Kidney tubule cell (primary cell): ENCODE measurements around the gene EEF2.
"Not testable (repeated sequence)": the region's sequence is repeated elsewhere in the genome, so short reads cannot be mapped to it uniquely, and the experiment has no call there.

Source experiments
- DNase-seq: peaks from one replicate; pipeline ENCODE4 v3.0.0-alpha.2; 2018; ENCODE audit warnings: low spot score

EEF2 gene

DNA sequence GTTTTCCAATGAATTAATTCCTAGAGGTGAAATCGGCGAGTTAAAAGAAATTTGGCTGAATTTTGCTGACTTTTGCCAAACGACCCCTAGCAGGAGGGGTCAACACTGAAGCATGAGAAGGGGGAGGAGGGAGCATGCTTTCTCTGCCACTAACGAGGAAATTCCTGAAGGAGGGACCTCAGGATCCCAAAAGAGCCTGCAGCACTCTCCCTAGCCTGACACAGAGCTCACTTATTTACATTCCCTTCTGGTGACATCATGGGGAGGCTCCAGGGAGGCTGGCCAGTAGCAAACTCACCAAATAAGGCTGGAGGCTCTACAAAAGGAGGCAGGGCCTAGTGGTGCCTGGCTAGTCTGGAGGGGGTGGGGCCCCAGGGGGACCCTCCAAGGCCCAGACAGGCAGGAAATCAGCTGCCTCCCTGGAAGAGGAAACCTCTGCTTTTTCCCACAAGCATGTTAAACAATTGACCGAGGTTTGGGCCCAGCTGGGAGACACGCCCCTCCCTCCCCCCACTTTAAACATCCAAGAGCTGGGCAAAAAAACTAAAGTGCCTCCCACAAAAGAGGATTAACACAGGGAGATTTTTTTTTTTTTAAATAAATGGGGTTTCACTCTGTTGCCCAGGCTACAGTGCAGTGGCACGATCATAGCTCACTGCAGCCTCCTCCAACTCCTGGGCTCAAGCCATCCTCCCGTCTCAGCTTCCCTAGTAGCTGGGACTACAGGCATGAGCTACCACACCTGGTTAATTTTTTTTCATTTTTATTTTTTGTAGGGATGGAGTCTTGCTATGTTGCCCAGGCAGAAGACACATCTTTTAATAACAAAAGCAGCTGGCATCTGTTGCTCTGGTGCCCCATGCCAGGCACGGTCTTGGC is 16.5 kb downstream of the EEF2 start:
- DNase-seq: peak; percentile 100

DNA sequence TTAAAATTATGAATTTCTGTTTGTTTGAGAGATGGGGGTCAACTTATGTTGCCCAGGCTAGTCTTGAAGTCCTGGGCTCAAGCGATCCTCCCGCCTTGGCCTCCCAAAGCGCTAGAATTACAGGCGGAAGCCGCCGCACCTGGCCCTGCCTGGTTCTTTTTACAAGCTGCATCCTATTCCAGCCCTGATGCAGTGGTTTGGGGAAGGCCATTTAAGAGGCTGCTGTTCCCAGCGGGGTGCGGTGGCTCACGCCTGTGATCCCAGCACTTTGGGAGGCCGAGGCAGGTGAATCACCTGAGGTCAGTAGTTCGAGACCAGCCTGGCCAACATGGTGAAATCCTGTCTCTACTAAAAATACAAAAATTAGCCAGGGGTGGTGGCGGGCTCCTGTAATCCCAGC is 17.3 kb downstream of the EEF2 start:
- not testable (repeated sequence) for DNase-seq

- DNase-seq: no peak
Observed at GRCh38 chr19:3966051-3967017, 18.9 kb downstream of the EEF2 start.

DNA sequence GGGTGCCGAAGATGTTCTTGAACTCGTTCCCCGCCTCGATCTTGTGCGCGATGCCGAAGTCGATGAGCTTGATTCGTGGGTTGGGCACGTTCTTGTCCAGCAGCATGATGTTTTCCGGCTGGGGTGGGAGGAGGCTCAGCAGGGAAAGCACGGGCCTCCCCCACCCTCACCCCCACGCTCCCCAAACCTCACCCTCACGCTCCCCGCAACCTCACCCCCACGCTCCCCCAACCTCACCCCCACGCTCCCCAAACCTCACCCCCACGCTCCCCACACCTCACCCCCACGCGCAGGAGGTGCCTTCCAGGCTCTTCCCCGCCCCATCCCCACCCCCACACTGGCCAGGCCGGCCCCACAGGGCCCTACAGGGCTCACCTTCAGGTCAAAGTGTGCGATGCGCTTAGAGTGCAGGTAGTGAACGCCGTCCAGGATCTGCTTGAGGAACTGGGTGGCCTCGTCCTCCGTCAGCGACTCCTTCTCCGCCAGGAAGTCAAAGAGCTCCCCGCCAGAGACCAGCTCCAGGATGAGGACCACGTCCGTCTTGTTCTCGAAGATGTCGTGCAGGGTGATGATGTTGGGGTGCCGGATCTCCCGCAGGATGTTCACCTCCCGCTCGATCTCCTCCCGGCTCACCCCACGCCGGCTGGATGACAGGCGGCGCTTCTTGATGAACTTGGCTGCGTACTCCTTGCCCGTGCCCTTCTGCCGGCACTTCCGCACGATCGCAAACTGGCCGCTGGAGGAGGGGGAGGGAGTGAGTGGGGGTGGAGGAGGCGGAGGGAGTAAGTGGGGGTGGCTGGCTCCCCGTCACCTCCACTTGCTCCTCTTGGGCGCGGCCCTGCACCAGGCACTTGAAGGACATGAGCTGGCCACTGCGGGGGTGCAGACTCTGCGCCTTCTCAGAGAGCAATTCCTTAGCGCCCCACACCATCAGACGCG is 20.7 kb downstream of the EEF2 start:
- no peak for DNase-seq

DNA sequence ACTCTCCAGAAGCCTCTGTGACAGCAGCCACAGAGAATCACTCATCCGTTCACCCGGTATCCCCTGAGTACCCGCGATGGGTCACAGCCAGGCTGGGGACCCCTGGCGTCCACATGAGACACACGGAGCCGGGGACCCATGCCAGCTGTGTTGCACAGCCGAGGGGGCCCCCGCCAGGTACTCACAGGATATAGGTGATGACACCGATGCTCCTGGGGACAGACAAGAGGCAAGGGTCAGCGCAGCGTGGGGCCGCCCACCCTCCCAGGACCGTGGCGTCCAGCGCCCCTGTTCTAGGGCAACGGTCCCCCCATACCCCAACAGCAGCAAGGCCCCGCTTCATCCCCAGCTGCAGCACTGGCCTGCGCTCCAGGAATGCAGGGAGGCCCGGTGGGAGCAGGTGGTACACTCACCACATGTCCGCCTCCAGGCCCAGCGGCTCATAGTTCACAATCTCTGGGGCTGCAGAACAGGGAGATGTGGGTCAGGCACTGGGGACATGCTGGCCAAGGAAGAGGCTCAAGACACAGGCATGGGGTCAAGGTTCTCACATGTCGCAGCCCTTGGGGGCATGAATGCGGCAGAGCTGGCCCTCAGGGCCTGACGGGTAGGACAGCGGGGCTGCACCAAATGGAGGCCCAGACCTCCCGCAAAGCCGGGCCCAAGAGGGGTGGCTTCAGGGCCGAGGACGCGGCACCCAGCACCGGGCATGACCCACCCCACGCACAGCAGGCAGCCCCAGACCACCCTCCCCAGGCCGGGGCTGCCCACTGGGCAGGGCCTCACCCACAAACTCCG is 21.6 kb downstream of the EEF2 start:
- DNase-seq: no peak

DNA sequence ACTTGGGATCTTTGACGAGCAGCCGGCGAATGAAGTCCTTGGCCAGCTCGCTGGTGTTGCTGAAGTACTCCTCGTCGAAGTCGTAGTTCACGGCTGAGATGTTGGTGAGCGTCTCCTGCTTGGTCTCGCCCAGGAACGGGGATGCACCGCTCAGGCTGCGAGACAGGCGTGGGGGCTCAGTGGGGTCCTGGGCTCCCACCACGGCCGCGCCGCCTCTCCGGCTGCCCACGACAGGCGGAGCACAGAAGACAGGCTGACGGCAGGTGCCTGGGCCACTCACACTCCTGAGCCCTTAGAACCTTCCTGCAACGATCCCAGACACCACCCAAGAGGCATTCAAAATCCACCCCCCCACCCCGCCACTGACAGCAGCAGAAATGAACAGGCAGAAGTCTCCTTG is 24.3 kb downstream of the EEF2 start:
- no peak for DNase-seq

DNA sequence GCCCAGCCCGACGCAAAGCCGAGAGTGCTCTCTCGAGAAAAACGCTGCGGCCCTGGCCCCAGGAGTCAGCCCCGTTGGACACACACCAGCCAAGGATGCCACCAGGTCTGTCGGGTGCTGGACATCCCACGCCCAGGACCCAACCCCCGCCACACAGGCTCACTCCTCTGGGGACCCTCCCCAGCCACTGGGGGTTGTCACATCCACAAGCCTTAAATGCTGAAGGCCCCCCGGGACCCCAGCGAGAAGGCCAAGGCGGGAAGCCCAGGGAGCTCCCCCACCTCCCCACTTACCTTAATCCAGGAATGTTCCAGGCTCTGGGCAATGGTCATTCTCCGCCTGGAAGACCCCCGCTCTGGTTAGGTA is 25.5 kb downstream of the EEF2 start:
- no peak for DNase-seq

DNA sequence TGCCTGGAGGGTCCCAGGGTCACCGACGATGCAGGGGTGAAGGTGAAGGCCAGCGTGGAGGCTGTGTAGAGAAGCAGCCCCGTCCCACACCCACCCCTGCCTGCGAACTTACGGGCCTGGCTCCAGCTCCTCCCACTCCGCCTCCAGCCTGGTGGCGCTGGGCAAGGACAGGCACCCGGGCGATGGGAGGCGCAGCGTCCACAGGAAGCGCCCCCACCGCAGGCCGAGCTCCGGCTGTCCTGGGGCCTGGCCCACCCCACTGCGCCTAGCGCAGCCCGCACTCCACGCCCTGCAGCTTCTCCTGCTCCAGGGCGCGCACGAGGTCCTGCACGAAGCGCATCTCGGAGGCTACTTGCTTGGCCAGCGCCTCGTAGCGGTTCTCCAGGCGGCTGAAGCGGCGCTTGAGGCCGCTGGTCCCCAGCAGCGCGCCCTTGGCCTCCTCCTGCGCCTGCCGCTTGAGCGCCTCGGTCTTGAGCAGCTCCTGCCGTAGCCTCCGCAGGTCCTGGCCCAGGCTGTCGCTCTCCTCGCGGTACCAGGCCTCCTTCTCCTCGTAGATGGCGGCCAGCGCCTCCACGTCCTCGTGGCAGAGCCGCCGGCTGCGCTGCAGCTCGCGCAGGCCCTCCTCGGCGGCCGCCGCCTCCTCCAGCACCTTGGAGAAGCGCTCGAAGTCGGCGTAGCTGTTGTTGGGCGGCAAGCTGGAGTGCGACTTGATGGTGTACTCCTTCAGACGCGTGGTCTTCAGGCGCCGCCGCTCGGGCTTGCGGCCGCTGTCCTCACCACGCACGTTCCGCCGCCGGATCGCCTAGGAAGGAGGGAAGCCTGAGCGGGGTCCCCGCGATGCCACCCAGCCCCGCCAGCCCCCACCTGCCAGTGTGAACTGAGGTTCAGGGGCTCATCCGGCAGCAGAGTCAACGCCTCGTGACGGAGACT is 26.2 kb downstream of the EEF2 start:
- DNase-seq: no peak

DNA sequence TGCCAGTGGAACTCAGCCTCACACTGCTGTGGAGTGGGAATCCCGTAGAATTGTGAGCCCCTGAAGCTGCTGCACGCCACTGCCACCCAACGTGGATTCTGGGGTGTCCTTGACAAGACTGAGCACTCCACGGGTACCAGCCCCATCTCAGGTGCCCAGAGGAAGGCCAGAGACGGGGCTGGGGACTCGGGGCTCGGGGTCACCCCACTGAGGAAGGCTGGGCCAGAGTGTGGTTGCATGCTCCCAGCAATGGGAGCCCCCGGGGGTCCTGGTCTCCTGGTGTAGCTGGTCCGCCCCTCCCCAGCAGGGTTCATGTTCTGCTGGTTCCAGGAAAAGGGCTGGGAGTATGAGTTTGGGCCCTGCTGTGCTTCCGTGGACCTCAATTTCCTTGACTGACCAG is 29.6 kb downstream of the EEF2 start:
- no peak for DNase-seq

DNA sequence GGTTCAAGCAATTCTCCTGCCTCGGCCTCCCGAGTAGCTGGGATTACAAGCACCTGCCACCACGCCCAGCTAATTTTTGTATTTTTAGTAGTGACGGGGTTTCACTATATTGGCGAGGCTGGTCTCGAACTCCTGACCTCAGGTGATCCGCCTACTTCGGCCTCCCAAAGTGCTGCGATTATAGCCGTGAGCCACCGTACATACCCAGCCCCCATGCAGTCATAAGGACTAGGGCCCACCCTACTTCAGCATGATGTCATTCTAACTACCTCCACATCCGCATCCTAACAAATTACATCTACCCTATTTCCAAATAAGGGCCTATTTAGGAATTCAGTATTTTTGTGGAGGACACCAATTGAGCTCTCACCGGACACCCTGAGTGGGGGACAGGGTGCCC is 30.0 kb downstream of the EEF2 start:
- not testable (repeated sequence) for DNase-seq

DNA sequence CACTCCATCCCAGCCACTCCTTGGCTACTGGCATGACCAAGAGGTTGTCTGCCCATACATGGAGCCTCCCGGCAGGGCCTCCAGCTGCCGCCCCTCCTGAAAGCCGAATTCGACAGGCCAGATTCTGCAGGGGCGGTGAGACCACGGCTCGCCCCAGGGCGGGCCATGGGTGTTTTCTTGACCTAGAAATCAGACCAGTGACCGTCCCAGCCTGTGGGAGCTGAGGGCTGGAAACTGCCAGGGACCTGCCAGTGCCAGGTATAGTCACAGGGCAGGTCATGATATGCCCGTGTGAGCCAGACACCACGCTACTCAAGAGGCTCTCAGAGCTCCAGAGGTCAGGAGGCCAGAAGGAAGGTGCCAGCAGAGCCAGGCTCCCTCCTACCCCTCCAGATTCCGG is 31.2 kb downstream of the EEF2 start:
- no peak for DNase-seq

DNA sequence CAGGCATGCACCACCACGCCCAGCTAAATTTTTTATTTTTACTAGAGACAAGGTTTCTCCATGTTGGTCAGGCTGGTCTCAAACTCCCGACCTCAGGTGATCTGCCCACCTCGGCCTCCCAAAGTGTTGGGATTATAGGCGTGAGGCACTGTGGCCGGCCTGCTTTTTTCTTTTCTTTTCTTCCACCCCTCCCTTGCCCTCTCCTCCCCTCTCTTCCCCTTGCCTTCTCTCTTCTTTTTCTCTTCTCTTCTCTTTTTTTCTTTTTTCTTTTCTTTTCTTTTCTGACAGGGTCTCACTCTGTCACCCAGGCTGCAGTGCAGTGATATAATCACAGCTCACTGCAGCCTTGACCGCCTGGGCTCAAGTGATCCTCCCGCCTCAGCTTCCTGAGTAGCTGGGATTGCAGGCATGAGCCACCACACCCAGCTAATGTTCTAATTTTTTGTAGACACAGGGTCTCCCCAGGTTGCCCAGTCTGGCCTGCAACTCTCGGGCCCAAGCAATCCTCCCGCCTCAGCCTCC is 32.4 kb downstream of the EEF2 start:
- DNase-seq: not testable (repeated sequence)

- no peak for DNase-seq
Observed at GRCh38 chr19:3950871-3951861, 34.1 kb downstream of the EEF2 start.

- no peak for DNase-seq
Observed at GRCh38 chr19:3949997-3950859, 35.0 kb downstream of the EEF2 start.

DNA sequence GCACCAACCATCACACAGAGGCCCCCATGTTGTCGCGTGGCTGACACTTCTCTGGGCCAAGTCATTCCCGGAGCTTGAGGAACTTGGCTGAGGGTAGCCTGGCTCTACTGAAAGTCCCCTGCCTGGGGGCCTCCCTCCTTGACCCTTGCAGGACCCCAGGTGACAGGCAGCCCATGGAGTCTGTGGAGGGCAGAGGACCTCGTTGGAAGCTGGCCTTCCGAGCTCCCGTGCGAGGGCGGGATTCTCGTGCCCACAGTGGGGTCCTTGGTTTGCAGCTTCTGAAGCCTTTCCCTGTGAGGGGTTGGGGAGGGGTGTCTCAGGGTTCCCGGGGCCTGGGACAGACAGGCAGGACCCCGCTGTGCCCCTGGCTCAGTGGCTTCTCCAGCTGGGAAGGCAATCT is 36.0 kb downstream of the EEF2 start:
- DNase-seq: no peak

GRCh38 chr19:3947316-3947933 is 37.8 kb downstream of the EEF2 start:
- DNase-seq: not testable (repeated sequence)

- DNase-seq: no peak
Observed at GRCh38 chr19:3945838-3946237, 39.4 kb downstream of the EEF2 start.
